NCI-H2081 treated with DMSO at 0.1 percent for 48 hours (cell line): ENCODE results near the gene VGLL4.

Experiments
- DNase-seq: peaks from one replicate; lab custom pipeline; 2025; lab: John Stamatoyannopoulos, UW

The VGLL4 gene

DNA sequence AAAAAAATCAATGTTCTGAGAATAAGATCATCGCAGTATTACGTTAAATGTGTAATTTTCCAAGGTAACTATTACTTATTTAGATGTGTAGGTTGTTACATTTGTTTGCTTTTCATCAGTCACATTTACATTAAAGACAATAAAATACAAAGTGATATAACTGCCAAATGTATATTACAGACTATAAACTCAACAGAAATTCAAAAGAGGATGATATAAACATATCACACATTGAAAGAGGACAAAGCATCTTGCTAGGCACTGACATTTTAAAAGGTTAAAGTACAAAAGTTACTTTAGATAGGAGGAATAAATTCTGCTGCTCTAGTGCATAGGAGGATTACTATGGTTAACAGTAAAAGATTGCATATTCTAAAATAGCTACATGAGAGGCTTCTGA, 16.1 kb downstream of the VGLL4 start:
- DNase-seq: no peak

DNA sequence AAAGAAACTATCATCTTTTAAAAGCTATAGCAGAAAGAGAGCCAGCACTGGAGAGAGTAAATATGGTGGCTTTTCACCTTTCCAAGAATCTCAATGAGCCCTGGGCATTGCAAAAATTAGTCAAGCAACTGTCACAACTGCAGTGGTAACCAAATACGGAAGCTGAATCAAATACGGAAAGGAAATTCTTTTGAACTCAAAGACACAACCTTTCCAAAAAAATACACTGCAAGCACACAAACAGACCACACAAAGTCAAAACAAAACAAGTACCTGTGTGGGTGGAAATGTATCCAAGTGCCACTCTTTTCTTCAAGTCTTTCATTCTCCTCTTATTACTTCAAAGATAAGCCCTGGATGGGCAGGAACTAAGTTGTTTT, 17.6 kb downstream of the VGLL4 start:
- DNase-seq: no peak

DNA sequence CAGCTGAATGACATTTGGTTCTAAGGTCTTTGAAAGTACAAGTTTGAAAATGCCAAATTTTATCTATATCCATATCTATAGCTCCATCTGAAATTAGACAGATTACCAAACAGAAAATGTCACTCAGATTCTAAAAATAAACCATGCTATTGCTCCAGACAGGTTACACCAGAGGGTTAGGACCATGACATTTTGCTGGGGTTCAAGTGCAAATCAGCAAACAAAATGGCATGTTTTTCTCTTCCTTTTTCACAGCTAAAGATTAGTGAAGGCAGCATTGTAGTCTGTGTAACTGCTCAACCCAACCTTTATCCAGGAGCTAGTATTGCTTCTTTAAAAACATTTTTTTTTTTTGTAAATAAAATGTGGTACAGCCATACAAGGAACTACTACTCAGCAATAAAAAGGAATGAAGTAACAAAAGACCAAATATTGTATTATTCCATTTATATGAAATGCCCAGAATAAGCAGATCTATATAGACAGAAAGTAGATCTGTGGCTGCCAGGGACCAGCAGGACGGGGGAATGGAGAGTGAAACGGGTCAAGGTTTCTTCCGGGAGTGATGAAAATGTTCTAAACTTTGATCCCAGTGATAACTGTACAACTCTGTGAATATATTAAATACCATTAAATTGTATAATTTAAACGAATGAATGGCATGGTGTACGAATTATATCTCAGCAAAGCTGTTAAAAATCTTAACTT, 18.2 kb downstream of the VGLL4 start:
- DNase-seq: no peak

DNA sequence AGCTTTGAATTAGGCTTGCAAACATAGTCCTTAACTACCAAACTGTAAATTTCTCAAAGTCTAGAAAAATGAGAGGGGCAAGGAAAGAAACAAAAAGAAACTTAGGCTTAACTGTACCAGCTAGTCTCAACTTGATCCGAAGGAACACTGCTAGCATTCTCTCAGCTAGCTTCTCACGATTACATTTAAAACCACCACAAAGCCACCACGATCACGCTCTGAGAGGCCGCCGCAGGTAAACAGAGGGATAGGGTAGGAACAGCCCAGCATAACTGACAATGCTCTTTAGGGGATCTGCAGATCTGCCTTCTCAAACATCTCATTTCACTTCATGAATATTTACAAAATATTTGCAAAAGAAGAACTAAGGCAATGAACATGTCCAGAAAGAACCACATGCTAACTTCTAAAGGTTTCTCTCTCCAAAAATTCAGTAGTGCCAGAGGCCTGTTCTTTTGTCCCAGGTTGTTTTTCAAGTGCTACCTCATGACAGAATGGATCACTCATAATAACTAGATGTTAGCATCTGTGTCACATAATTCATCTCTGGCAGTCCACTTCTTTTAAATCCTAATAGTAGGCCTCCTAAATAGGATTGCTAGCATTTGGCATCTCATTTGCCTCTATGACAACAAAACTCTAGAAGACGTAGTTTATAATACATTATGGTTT, 18.9 kb downstream of the VGLL4 start:
- DNase-seq: no peak

DNA sequence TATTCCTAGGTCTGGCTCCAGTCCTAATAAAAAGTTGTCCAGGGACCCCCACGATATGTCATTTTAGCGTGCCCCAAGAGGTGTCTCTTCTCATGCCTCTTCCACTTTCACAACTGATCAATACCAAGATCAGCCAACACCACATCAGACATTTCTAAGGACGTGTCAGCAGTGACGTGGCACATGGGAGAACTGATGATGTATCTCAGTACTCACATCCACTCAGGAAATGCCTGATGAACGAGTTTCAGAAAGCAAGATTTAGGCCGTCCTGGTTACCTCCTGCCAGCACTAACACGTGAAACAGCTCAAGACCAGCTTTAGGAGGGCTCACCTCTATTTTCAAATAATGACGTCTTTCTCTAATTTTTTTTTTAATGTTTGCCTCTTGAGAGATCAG, 19.6 kb downstream of the VGLL4 start:
- no peak for DNase-seq

DNA sequence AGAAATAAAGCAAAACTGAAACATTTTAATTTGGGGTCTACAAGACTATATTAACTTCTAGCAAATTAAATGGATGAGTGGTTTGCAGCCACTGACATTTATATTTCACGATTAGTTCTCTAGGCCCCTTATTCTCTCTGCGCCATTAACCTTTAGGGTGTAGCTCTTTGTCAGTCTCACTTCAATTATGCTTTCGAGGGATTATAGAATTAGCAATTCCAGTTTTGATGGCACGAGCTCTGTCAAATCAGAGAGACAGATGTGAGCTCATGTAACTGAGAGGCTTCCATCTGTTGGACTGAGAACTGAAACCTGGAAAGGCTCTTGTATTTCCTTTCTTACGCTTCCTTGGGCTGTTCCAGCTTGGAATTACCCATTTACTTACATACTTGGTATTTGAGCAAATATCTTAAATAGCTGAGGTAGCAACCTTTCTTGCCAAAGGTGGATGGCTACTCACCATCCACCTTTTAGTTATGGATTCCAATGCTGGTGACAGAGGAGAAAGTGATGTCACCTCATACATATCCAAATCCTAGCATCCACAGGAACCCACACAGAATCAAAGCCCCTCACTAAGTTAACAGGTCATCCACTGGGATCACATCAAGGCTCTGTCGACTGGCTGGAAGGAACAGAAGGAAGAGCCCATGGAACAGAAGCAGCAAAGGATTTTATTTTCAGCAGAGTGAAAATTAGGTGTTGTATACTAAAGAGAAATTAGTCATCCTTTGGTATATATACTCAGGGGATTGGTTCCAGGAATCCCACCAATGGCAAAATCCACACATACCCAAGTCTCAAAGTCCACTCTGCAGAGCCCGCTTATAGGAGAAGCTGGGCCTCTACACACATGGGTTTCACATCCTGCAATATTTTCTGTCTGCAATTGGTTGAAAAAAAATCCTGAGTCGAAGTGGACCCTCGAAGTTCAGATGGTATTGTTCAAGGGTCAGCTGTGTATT, 20.8 kb downstream of the VGLL4 start:
- DNase-seq: no peak

DNA sequence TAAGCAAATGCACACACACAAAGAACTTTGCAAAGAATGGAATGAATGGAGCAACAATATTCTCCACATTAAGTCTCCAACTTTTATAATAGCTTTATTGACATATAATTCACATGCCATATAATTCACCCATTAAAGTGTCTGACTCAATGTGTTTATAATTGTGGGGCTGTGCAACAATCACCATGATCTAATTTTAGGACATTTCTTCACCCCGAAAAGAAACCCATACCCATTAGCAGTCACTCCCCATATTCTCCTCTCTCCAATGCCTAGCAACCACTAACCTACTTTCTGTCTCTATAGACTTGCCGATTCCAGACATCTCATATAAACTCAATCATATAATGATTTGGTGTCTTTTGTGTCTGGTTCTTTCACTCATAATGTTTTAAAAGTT, 22.6 kb downstream of the VGLL4 start:
- DNase-seq: no peak

DNA sequence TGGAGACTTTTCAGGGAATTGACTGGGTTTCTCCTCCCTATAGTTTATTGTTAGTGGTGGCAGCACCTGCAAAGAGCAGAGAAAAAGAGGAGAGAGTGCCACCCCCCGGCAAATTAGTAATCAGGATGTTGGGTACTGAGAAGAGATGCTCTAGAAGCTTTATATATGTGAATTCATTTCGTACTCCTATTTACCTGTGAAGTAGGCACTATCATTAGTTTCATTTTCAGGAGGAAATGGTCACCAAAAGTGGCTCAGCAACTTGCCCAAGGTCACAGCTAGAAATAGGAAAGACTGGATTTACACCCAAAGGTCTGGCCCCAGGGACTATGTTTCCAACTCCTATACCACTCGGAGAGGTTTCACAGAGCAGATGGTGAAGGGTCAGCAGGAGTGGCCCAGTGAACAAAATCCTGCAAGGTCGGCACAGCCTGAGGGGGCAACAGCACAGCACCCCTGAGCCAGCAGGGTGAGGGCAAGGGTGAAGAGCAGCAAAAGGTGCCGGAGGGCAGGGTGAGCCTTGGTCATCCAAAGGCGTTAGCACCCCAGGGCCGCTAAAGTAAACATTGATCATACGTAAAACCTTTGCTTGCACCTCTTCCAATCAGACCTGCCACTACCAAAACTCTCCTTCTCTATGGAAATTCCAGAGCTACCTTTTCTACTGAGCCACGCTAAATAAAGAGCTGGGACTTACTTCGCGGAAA, 23.6 kb downstream of the VGLL4 start:
- no peak for DNase-seq

DNA sequence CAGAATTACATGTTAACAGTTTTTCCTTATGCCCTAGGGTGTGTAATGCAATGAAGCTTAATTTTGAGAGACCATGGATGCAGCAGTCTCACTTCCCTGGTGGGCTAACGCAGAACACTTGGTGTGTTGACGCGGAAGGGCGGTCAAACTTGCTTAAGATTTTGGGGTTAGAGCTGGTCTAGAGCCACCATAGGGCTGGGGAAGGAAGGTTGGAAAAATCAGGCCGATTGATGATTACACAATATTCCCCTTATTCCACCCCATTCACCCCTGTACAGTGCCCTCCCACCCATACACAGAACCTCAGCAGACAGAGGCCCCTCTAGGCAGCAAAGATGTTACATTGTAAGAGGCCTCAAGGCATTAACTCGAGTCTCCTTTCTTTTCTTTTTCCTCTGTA, 24.3 kb downstream of the VGLL4 start:
- no peak for DNase-seq

DNA sequence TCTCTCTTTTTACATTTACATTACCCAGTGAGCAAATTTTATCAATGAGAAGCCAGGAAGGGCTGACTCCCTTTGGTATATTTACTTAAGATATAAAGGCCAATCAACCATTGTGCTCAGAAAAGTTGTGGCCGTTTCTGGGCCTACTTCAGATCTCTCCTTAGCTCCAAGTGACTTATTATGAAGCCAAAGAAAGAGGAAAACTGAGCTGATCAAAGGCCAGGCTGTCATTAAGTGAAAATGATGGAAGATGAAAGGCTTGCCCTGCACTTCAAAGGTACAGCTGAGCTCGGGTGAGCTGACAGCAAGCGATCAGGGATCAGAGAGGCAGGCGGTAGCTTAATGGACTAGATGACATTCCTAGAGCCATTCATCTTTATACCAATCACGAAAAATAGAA, 24.8 kb downstream of the VGLL4 start:
- no peak for DNase-seq

DNA sequence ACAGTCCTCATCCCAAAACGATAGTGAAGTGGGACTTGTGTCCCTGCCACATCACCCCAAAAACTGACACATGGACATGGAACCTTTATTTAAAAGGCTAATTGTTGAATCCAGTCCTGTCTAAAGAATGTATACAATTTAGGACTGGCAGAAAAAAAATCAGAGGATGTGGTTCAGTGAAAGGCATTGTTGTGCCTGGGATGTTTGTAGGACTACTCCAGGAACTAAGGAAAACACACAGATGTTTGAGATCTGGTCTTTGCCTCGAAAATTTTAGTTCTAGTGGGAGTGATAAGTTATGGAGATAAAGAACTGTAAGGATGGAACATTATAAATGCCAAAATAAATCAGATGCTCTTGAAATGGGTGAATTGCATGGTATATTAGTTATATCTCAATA, 27.2 kb downstream of the VGLL4 start:
- DNase-seq: no peak

DNA sequence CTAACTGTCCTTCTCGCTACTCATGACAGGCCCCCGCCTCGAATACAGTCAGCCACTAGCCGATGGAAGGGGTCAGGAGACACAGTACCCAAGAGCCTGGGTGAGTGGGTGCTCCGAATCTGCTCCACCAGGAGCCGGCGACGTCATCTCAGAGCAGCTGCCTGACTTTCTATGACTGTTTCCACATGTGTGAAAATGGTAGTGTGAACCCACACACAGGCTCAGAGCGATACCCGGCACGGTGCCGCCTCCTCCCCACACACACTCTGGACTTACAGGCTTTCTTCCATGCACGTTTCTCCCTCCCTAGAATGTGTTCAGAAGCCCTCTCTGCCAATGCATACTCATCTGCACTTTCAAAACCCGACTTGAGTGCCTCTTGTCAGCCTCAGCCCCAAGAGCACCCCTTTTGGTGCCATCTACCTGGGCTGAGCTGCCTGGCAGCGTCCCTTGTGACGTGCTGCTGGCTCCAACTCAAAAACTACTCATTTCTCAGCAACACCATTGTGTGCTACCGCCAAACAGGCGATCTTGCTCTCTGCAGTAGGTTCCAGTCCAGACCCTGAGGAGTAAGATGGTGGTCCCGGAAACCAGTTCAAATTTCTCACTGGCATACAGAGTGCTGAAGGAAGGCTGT, 29.7 kb downstream of the VGLL4 start:
- no peak for DNase-seq

DNA sequence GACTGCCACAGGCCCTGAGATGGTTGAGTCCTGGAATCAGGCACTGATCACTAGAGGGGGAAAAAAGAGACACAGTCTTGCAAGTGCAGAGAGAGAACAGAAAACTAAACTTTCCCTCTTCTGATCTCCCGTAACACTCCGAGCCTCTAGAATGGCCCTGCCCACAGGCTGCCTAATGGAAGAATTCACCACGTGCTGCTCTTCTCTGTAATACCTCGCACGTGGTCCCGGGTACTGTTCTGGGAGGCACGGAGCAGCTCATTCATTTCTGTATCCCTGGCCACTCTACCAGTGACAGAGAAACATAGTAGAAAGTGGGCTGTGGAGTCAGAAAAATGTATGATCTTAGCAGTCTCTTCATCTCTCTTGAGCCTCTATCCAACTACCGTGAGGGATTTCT, 30.4 kb downstream of the VGLL4 start:
- no peak for DNase-seq

DNA sequence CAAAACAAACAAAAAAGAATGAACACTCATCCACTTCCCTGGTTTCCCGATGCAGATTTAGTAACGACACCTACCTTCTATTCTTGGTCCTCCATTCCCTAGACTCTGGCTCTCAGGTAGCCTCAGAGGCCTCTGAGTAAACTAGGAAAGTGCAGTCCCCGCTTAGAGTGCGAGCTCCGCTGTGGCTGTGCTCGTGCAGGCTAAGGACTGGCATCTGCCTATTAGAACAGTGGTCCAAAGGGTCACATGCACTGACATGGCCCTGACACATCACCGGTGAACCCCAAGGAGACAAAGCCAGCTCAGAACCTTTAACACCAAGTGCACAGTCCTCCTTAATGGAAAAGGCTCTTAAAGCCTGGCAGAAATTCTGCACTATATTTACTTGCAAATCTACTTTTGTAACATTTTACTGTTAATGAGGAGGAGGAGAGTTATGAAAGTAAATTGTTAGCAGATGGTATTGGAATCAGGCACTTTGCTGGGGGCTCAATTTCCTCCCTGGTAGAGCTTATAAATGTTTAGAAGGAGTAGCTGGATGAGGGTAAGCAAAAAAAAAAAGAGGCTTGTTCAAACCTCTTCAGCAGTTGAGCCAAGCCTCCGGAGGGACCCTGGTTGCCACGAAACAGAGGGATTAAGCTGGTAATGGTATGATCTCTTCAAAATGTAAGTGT, 31.1 kb downstream of the VGLL4 start:
- DNase-seq: no peak

DNA sequence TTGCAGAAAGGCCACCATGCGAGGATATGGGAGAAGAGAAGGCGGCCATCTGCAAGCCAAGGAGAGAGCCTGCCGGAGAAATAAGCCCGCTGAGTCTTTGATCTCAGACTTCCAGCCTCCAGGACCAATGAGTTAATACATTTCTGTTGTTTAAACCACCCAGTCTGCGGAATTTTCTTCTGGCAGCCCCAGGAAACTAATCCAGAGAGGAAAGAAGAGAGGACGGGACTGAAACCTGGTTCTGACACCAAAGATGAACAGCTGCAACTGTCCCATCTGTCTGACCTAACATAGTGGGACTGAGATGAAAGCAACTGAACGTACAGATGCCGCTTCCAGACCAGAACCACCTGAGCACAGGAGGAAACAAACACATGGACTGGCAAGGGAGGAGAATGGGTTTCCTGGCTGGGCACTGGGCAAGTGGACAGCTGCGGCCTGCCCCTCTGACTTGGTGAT, 32.3 kb downstream of the VGLL4 start:
- no peak for DNase-seq

DNA sequence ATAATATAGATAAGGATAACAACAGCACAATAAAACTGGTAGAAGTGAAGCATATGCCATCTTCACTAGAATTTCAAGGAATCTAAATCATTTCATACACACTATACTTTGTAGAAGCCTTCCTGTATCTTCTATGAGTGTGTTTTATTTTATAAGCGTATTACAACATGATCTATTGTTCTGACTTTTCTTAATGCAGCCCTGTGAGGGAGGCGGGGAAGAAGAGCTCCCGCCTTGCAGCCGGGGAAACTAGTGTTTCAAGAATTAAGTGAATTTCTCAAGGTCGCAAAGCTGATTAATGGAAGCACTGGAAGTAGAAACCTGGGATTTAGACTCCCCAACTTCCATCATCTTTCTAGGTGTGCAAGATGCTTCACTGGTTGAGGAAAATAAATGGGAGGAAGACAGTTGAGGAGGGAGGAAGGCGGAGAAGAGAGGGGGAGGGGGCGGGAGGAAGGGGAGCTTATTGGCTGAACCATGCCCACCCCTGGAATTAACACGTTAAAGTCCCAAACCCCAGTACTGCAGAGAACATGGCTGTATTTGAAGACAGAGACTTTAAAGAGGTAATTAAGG, 32.9 kb downstream of the VGLL4 start:
- DNase-seq: no peak

DNA sequence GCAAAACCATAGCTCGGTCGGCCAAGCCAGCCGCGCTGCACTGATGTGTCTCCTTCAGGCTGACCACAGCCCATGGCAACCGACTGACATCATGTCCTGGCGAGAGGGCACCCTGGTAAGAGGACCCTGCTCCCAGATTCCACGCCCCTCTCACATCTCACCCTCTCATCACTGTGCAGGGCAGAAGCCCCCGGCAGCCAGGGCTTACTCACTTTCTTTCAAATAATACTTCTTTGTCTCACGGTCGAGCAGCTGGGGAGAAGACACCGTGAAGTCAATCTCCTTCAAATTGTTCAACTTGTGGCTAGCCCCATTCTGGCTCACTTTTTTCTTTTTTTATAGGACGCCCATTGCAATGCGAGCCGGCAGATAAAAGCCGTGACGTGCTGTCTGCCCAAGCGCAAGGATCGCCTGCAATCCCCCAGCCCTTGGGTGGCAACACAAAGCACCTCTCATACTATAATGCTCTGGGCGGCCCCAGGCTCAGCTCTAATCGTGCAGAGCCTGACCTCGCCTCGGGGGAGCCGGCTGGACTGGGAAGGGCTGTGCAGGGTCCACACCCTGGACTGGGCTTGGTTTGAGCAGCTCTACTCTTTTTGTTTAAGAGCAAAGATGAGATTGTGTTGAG, 33.6 kb downstream of the VGLL4 start:
- no peak for DNase-seq

DNA sequence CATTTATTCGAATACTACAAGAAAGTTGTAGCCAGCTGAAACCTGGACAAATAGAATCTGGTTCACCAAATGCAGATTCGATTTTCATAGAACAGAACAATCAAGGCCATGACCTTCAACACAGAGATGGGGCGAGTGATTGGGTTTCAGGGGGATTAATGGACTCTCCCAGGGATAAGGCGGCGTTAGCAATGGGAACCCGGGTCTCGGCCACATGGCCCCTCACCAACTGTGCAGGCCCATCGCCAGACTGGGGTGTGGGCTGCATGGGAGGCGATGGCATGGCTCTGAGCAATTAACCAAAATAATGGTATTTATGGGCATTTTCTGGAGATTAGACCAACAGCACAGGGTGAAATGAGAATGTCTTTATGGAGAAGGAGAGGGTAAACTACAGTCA, 34.2 kb downstream of the VGLL4 start:
- DNase-seq: no peak

DNA sequence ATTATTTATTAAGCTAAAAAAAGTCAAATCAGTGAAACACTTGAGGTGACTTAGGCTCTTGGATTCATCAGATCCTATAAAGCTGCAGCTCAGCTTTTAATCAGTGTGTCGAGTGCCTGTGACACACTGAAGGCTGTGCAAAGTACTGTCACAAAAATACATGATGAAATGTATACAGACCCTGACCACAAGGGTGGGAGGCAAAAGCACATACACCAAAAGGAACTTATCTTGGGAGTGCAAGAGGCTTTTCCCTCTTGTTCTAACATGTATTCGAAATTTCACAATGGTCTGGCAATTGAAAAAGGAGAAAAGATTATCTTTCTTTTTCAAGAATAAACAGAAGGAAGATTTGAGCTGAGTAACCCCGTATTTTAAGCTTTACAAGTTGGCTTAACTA, 35.9 kb downstream of the VGLL4 start:
- no peak for DNase-seq

DNA sequence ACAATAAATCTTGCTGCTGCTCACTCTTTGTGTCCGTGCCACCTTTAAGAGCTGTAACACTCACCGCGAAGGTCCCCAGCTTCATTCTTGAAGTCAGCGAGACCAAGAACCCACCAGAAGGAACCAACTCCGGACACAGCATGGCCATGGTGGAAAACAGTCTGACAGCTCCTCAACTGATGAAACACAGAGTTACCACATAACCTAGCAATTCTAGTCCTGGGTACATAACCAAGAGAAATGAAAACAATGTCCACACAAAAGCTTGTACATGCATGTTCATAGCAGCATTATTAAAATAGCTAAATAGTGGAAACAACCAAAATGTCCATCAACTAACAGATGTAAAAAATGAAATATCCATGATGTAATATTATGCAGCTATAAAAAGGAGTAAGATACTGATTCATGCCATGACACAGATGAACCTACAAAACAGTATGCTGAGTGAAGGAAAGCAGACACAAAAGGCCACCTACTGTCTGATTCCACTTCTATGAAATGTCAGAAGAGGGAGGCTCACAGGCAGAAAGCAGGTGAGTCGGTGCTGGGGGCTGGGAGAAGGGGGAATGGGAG, 36.8 kb downstream of the VGLL4 start:
- no peak for DNase-seq
